ENCODE results near the gene MAN1B1. TPM values are rescaled to one million over a fixed set of nuclear protein-coding genes. Genes with fewer than 3 reads are reported as not detected.
A peak's percentile ranks its signal among the peaks of the same experiment; 100 is the strongest.

MAN1B1 gene
- total RNA-seq, 1 donor from 2014 or later, result 57.7 TPM

GRCh38 chr9:137077758-137078693, 8.8 kb upstream of the MAN1B1 start:
- Mint-ChIP-seq H3K9me3 (ENCODE audit: low read depth) (no peaks in the 10 kb centered on the region), H3K36me3 (ENCODE audit: insufficient read depth) (no peaks in the 10 kb centered on the region), H3K4me3 (ENCODE audit: low read depth) (peak overlapping the region; percentile 47), H3K27ac (no peak overlapping the region), H3K4me1 (ENCODE audit: low read depth) (no peaks in the 10 kb centered on the region), H3K27me3 (peaks cover 57% of the 10 kb centered on the region)
- TF ChIP-seq CTCF (IDR thresholded peaks at IDR 0.05; ENCODE audit: unreplicated experiment), result no peak
- no peak for DNase-seq (ENCODE audit: low spot score, unreplicated experiment)

DNA sequence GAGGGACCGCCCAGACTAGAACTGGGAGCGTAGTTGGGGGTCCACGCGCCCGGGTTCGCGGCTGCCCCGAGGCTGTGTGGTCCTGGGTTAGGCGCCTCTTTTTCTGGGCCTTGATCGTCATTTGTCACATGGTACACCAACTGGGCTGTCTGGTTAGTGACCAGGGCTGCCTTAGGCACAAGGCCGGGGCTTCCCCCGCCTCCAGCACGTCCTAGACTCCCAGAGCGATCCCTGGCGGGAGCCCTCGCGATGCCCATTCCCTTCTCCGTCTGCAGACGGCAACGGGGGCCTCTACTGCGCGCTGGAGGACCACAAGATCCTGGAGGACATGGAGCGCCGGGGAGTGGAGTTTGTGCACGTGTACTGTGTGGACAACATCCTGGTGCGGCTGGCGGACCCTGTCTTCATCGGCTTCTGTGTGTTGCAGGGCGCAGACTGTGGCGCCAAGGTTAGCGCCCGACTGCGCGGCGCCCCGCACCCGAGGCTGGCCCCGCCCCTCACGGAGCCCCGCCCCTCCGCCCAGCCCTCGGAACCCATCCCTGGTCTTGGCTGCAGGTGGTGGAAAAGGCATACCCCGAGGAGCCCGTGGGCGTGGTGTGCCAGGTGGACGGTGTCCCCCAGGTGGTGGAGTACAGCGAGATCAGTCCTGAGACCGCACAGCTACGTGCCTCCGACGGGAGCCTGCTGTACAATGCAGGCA, 7.9 kb upstream of the MAN1B1 start:
- H3K9me3 Mint-ChIP-seq (ENCODE audit: low read depth), result no peaks in the 10 kb centered on the region
- peaks cover 57% of the 10 kb centered on the region for H3K27me3 Mint-ChIP-seq
- peak overlapping the region; percentile 47 for H3K4me3 Mint-ChIP-seq (ENCODE audit: low read depth)
- no peak overlapping the region for H3K27ac Mint-ChIP-seq
- H3K36me3 Mint-ChIP-seq (ENCODE audit: insufficient read depth), result no peaks in the 10 kb centered on the region
- TF ChIP-seq CTCF (IDR thresholded peaks at IDR 0.05; ENCODE audit: unreplicated experiment), result no peak
- no peaks in the 10 kb centered on the region for H3K4me1 Mint-ChIP-seq (ENCODE audit: low read depth)
- no peak for DNase-seq (ENCODE audit: low spot score, unreplicated experiment)

DNA sequence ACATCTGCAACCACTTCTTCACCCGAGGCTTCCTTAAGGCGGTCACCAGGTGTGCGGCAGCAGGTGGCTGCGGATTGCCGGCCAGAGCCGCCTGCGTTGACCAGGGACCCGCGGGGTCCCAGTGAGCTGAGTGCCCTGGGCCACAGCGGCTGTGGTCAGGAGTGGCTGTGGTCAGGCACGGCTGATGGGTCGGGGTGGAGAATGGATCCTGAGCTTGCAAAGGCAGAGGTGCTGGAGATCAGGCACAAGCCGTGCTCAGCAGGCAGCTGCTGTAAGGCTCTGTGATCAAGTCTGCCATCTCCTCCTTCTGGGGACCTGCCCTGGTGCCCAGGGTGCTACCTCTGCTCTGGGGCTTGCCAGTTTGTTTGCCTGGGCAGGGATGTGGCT, 7.4 kb upstream of the MAN1B1 start:
- Mint-ChIP-seq H3K27ac (no peak overlapping the region), H3K4me1 (ENCODE audit: low read depth) (no peaks in the 10 kb centered on the region), H3K9me3 (ENCODE audit: low read depth) (no peaks in the 10 kb centered on the region), H3K36me3 (ENCODE audit: insufficient read depth) (no peaks in the 10 kb centered on the region), H3K4me3 (ENCODE audit: low read depth) (no peak overlapping the region), H3K27me3 (peaks cover 55% of the 10 kb centered on the region)
- TF ChIP-seq CTCF (IDR thresholded peaks at IDR 0.05; ENCODE audit: unreplicated experiment), result no peak
- no peak for DNase-seq (ENCODE audit: low spot score, unreplicated experiment)

GRCh38 chr9:137080260-137081122, 6.3 kb upstream of the MAN1B1 start:
- no peak for DNase-seq (ENCODE audit: low spot score, unreplicated experiment)
- Mint-ChIP-seq H3K27ac (no peak overlapping the region), H3K4me3 (ENCODE audit: low read depth) (no peak overlapping the region)

More at GRCh38 chr9:137080260-137081122, 6.3 kb upstream of the MAN1B1 start:
- Mint-ChIP-seq H3K9me3 (ENCODE audit: low read depth) (no peaks in the 10 kb centered on the region), H3K4me1 (ENCODE audit: low read depth) (no peaks in the 10 kb centered on the region), H3K27me3 (peaks cover 47% of the 10 kb centered on the region), H3K36me3 (ENCODE audit: insufficient read depth) (no peaks in the 10 kb centered on the region)
- no peak for TF ChIP-seq CTCF (IDR thresholded peaks at IDR 0.05; ENCODE audit: unreplicated experiment)

All from progenitor cell of endocrine pancreas (in vitro differentiated cells).